GM19099 (cell line): ENCODE data around the gene SERPINE1.

Experiments used
- POLR2A ChIP-seq: IDR thresholded peaks from 3 replicates; pipeline ENCODE4 v1.6.1; 2011; ENCODE audit warnings: low read depth; ENCODE audit not compliant: insufficient read length; ENCODE audit errors: extremely low read depth

SERPINE1 gene

GRCh38 chr7:101126651-101127459 lies at the start of gene SERPINE1:
SERPINE1 (plus strand) TSS chr7:101127104; CDS start chr7:101128394, 1,290 bp downstream.
- peak; percentile 46 for TF ChIP-seq POLR2A

DNA sequence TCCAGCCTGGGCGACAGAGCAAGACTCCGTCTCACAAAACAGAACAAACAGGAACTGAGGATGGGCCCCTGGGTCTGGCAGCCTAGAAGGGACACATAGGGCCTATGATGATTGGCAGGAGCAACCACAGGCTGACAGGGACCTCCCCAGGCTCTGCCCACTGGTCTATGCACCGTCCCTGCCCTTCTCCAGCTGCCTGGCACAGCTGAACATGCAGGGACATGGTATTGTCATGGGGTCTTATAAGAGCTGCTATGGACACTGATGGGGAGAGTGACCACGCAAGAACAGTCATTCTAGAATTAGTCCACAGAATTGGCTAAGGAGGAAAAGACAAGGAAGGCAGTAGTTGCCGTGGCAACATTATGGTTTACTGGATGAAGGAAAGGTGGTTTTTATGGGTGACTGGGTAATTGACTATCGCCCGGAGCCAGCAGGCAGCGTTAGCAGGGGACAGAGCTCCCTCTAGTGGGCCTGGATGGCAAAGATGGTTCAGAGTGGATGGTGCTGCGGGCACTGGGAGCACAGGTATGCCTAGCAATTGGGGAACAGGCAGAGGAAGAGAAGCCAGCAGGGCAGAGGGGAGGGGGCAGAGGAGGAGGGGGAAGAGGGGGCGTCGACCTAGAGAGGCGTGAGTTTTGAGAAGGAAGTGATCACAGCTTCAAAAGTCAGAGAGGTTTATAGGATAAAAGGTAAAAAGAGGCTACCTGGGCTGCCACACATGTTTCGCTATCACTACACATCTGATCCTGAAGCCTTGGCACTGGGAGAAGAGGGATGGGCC lies 49.4 kb upstream of the SERPINE1 start:
- no peak for TF ChIP-seq POLR2A

DNA sequence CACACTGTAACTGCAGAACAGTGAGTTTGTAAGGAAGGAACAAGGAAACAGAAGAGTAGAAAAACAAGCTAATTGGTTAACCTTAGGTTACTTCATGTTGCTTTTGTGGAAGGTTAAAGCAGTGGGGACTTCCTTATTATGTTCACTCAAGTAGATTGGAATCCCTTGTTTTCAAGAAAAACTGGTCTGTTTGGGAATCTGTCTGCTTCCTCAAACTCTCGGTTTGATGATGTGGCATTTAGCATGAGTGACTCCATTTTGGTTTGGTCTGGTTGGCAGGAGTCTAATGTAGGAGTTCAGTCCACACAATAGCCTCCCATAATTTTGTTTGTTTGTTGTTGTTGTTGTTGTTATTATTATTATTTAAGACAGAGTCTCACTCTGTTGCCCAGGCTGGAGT lies 45.5 kb upstream of the SERPINE1 start:
- no peak for TF ChIP-seq POLR2A

GRCh38 chr7:101084865-101085161 lies 42.1 kb upstream of the SERPINE1 start:
- no peak for TF ChIP-seq POLR2A

- TF ChIP-seq POLR2A: peak; percentile 73
These were observed 41.5 kb upstream of the SERPINE1 start, which contains the start of gene TRIM56 for GRCh38 chr7:101085162-101085964. TRIM56 (plus strand) TSS chr7:101085481; CDS start chr7:101087313, 1,832 bp downstream.

DNA sequence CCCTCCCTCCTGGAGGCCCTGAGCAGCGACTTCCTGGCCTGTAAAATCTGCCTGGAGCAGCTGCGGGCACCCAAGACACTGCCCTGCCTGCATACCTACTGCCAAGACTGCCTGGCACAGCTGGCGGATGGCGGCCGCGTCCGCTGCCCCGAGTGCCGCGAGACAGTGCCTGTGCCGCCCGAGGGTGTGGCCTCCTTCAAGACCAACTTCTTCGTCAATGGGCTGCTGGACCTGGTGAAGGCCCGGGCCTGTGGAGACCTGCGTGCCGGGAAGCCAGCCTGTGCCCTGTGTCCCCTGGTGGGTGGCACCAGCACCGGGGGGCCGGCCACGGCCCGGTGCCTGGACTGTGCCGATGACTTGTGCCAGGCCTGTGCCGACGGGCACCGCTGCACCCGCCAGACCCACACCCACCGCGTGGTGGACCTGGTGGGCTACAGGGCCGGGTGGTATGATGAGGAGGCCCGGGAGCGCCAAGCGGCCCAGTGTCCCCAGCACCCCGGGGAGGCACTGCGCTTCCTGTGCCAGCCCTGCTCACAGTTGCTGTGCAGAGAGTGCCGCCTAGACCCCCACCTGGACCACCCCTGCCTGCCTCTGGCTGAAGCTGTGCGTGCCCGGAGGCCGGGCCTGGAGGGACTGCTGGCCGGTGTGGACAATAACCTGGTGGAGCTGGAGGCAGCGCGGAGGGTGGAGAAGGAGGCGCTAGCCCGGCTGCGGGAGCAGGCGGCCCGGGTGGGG lies 39.4 kb upstream of the SERPINE1 start:
- no peak for TF ChIP-seq POLR2A

DNA sequence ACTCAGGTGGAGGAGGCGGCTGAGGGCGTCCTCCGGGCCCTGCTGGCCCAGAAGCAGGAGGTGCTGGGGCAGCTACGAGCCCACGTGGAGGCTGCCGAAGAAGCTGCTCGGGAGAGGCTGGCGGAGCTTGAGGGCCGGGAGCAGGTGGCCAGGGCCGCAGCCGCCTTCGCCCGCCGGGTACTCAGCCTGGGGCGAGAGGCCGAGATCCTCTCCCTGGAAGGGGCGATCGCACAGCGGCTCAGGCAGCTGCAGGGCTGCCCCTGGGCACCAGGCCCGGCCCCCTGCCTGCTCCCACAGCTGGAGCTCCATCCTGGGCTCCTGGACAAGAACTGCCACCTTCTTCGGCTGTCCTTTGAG lies 38.9 kb upstream of the SERPINE1 start:
- TF ChIP-seq POLR2A: no peak

GRCh38 chr7:101088858-101089529 lies 37.9 kb upstream of the SERPINE1 start:
- no peak for TF ChIP-seq POLR2A

GRCh38 chr7:101089876-101090275 lies 37.0 kb upstream of the SERPINE1 start:
- TF ChIP-seq POLR2A: no peak

DNA sequence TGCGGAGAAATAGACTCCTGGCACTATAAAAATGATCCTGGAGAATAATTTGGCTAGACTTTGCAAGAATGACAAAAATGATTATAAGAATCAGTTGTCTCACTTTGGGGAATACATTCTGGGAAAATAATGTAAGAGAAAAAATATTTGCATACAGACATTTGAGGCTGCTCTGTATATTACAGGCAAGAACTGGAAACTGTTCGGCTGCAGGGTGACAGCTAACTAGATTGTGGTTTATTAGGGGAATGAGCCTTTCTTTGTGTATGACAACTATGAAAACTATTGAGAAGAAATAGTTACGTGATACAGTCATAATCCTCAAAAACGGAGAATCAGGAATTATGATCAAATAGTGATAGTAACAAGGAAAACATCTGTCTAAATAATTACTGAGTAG lies 33.0 kb upstream of the SERPINE1 start:
- no peak for TF ChIP-seq POLR2A

DNA sequence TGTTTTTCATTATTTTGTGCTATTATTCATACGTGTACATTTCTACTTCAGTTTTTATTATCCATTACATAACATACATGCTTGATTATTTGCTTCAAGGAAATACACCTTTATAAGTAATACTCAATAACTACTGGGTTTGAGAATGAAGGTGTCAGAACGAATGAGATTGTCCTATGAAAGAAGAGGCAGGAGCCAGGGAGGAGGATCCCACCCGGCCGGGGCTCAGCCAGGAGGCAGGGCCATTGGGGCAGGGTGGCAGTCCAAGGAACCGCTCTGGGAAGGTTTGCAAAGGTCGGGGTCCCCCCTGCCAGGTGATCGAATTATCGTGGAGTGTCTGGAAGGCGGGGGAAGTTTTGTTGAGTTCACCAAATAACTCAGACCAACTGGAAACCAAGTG lies 32.5 kb upstream of the SERPINE1 start:
- no peak for TF ChIP-seq POLR2A

GRCh38 chr7:101094791-101095375 lies 32.0 kb upstream of the SERPINE1 start:
- TF ChIP-seq POLR2A: peak; percentile 26

DNA sequence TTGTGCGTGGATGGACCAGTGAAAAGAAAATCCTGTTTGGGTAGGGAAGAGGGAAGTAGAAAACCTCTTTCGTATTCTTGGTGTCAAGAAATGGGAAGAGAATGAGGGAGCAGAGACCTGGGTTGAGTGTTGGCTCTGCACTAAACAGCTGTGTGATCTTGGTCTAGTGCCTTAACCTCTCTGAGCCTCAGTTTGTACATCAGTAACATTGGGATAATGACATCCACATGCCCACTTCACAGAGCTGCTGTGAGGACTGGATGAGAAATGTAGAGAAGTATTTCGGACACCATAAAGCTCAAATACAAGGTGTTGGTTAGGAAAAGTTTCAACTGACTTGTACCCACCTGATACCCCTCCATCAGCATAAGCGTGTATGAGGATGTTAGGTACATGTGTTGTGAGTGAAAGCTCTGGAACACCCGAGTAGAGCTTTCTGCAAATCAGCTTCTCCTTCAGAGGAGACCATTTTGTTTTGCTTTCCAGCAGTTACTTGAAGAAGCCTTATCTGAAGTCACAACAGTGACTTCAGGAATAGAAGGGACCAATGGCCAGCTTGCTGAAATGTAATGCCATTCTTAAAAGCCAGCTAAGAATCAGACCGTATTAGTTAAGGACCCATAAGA lies 30.5 kb upstream of the SERPINE1 start:
- no peak for TF ChIP-seq POLR2A
